GM12878 (cell line): ENCODE measurements around the gene TARM1. TPM values are rescaled to one million over a fixed set of nuclear protein-coding genes. Genes with fewer than 3 reads are reported as not detected.

Experiments
- ATAC-seq: fragments of 200-7000 bp; cut with Tn5 transposase; 3 replicates; pipeline ENCODE4 v1.9.1; 2020; ENCODE audit warnings: mild to moderate bottlenecking, moderate library complexity
- BruUV-seq: library from RNA; stranded (reverse); fragments of 400-500 nt; replicated peaks from 2 replicates; lab custom pipeline; 2021; lab: Mats Ljungman, UMichigan
- CTCF ChIA-PET: fragments of 300-600 bp; sonication (Branson Sonifier 250); formaldehyde crosslinking; extraction: SDS; loops from one replicate; lab custom pipeline; 2021; ENCODE audit warnings: inconsistent platforms; lab: Yijun Ruan, JAX
- POLR2A ChIA-PET: fragments of 350-600 bp; formaldehyde crosslinking; extraction: SDS; loops from one replicate; lab custom pipeline; 2021; ENCODE audit warnings: inconsistent platforms; lab: Charles Lee
- RAD21 ChIA-PET: fragments of 300-600 bp; sonication (Branson Sonifier 250); formaldehyde crosslinking; loops from one replicate; lab custom pipeline; 2023; ENCODE audit warnings: antibody characterized with exemption; ENCODE audit not compliant: unreplicated experiment; lab: Charles Lee
- SMC1A ChIA-PET: fragments of 300-600 bp; sonication (Branson Sonifier 250); formaldehyde crosslinking; loops from one replicate; lab custom pipeline; 2023; ENCODE audit not compliant: unreplicated experiment, uncharacterized antibody; lab: Charles Lee
- DNase-seq: peaks from one replicate; pipeline ENCODE4 v3.0.0-alpha.2; 2011; ENCODE audit warnings: low read depth, low spot score
- FAIRE-seq: peaks from 3 replicates; lab custom pipeline; 2011; peaks lifted over from hg19 to GRCh38; lab: Jason Lieb, UNC
- H2AFZ ChIP-seq: 2 replicates; pipeline ENCODE4 v1.6.0; 2011; ENCODE audit warnings: low read depth, low read length, control low read depth; ENCODE audit not compliant: control insufficient read depth
- H3K27ac ChIP-seq: 2 replicates; pipeline ENCODE4 v1.5.1; 2011; ENCODE audit warnings: control low read depth; ENCODE audit not compliant: control insufficient read depth, insufficient read depth
- H3K27me3 ChIP-seq, 2 experiments: replicated peaks in 1 of 2; 2 replicates each; pipeline versions ENCODE4 v1.6.0 to v1.6.1; 2011; ENCODE audit warnings: low read length in 1 of 2; ENCODE audit not compliant: control insufficient read depth in 2 of 2, insufficient read depth in 2 of 2
- H3K36me3 ChIP-seq, 2 experiments: 2 replicates each; pipeline ENCODE4 v1.5.1; 2011; ENCODE audit warnings: low read length in 1 of 2; ENCODE audit not compliant: control insufficient read depth in 2 of 2, insufficient read depth in 2 of 2
- H3K4me1 ChIP-seq: 2 replicates; pipeline ENCODE4 v1.6.1; 2011; ENCODE audit warnings: mild to moderate bottlenecking, low read length, moderate library complexity, mixed read lengths; ENCODE audit not compliant: control insufficient read depth, insufficient read depth
- H3K4me2 ChIP-seq: 2 replicates; pipeline ENCODE4 v1.6.0; 2011; ENCODE audit warnings: control low read depth; ENCODE audit not compliant: control insufficient read depth, insufficient read depth
- H3K4me3 ChIP-seq: fragments of 200-600 bp; sonication (generic); 2 replicates; pipeline ENCODE4 v1.5.1; 2016
- H3K79me2 ChIP-seq: 2 replicates; pipeline ENCODE4 v1.6.0; 2011; ENCODE audit warnings: low read length; ENCODE audit not compliant: control insufficient read depth, insufficient read depth
- H3K9ac ChIP-seq: 2 replicates; pipeline ENCODE4 v1.8.0; 2011; ENCODE audit warnings: low read length, control low read depth, mixed read lengths; ENCODE audit not compliant: control insufficient read depth, insufficient read depth
- H3K9me3 ChIP-seq: replicated peaks from 3 replicates; pipeline ENCODE4 v1.5.1; 2011; ENCODE audit warnings: mild to moderate bottlenecking, low read length; ENCODE audit not compliant: control insufficient read depth, insufficient read depth
- H4K20me1 ChIP-seq: 2 replicates; pipeline ENCODE4 v1.6.0; 2011; ENCODE audit not compliant: control insufficient read depth, insufficient read depth
- BMI1 ChIP-seq: fragments of 450-650 bp; IDR thresholded peaks from 2 replicates; pipeline ENCODE4 v1.6.1; 2016; ENCODE audit warnings: mild to moderate bottlenecking, moderate library complexity, borderline replicate concordance
- CREB1 ChIP-seq: IDR thresholded peaks from 2 replicates; pipeline ENCODE4 v1.6.1; 2012; ENCODE audit warnings: low read depth, mild to moderate bottlenecking, inconsistent platforms
- MTA2 ChIP-seq: fragments of 450-650 bp; IDR thresholded peaks from 2 replicates; pipeline ENCODE4 v1.6.1; 2016; ENCODE audit warnings: low read depth, mild to moderate bottlenecking, moderate library complexity
- NFXL1 ChIP-seq: fragments of 450-650 bp; IDR thresholded peaks from 2 replicates; pipeline ENCODE4 v1.6.1; 2017; ENCODE audit warnings: antibody characterized with exemption, mild to moderate bottlenecking, borderline replicate concordance
- POLR2AphosphoS2 ChIP-seq: IDR thresholded peaks from 2 replicates; pipeline ENCODE4 v1.6.1; 2011; ENCODE audit warnings: low read depth, mild to moderate bottlenecking, low read length, improper control_type of control experiment, moderate library complexity
- ZZZ3 ChIP-seq: IDR thresholded peaks from 2 replicates; pipeline ENCODE4 v1.6.1; 2011; ENCODE audit warnings: low read depth; ENCODE audit not compliant: control insufficient read depth, insufficient read length
- whole genome bisulfite sequencing: methylation state at CpG from one replicate; pipeline ENCODE4 v1.1.6; 2016; ENCODE audit warnings: low lambda C conversion rate; ENCODE audit not compliant: insufficient replicate concordance, insufficient coverage; ENCODE audit errors: missing lambda C conversion rate; 5-methylcytosine and 5-hydroxymethylcytosine counted together
- in situ Hi-C: fragments of 300-500 bp; cut with MboI; formaldehyde crosslinking; loops from 9 replicates; pipeline ENCODE4 v1.14.3; 2018; ENCODE audit warnings: mixed read lengths
- intact Hi-C: fragments of 100-400 bp; cut with micrococcal nuclease; formaldehyde crosslinking; loops from one replicate; pipeline ENCODE4 v1.14.2; 2022; ENCODE audit not compliant: unreplicated experiment
- polyA plus RNA-seq, 11 experiments: library from polyadenylated mRNA; depleted of rRNA in 4 of 11; unstranded in 6 of 11; stranded (reverse) in 5 of 11; fragments of >200 nt; fragmentation: Nextera tagmentation in 4 of 11; fragmentation: Illumina TruSeq in 1 of 11; extraction: Ambion mirVana in 4 of 11; extraction: Trizol in 1 of 11; gene quantifications; 1 replicate in 1 of 11; 2 replicates in 10 of 11; pipeline versions ENCODE4 v1.2.1 to v1.2.3, GENCODE V29; 2011 to 2016; ENCODE audit warnings: inconsistent platforms in 2 of 11, missing spikeins in 2 of 11, low read depth in 1 of 11
- total RNA-seq, 4 experiments: library from RNA; depleted of rRNA in 3 of 4; stranded (reverse); fragments of >200 nt in 3 of 4; fragmentation: Illumina TruSeq in 1 of 4; extraction: Trizol in 1 of 4; gene quantifications; 2 replicates each; pipeline versions ENCODE4 v1.2.1 to v1.2.3, GENCODE V29; 2013 to 2021
- TF ChIP-seq, protein P1 (sequence below): fragments of 450-650 bp; IDR thresholded peaks from 2 replicates; pipeline ENCODE4 v1.6.1; 2014; ENCODE audit warnings: mild to moderate bottlenecking
- TF ChIP-seq, protein P2 (sequence below): fragments of 150-350 bp; IDR thresholded peaks from 2 replicates; pipeline ENCODE4 v1.6.1; 2016; ENCODE audit warnings: low read depth, low read length
- TF ChIP-seq, protein P3 (sequence below): IDR thresholded peaks from 2 replicates; pipeline ENCODE4 v1.6.1; 2011; ENCODE audit warnings: low read depth, low read length, improper control_type of control experiment, borderline replicate concordance

TARM1 gene
- total and polyA plus RNA-seq, 10 of the 15 experiments (the other 5 are each of a cell fraction or from before 2014, with no cell fraction given) = not detected

DNA sequence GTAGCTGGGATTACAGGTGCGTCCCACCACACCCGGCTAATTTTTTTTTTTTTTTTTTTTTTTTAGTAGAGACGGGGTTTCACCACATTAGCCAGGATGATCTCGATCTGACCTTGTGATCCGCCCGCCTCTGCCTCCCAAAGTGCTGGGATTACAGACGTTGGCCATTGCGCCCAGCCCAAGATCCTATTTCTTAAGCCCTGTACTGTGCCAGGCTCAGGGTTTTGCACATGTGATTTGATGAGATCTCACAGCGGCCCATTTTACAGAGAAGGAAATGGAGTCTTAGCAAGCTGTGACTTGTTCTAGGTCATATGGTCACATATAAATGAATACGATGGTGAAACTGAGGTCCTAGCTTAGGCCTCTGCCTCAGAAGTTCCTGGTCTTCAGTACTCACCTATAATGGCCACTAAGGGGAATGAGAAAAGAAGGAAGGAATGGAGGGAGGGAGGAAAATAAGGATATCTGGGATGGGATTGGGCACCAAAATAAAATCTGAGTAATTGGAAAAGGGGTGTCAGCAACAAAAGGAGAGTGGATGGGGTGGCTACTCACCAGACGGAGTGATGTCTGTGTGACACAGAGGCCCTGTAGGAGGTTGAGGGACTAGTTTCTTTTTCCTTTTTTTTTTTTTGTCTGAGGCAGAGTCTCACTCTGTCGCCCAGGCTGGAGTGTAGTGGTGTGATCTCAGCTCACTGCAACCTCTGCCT is 18.2 kb upstream of the TARM1 start:
- Histone ChIP-seq H2AFZ (no peak overlapping the region), H3K27me3 (no peaks in the 10 kb centered on the region; a peak in 2 of 4 replicates), H3K4me1 (no peaks in the 10 kb centered on the region), H4K20me1 (no peaks in the 10 kb centered on the region), H3K36me3 (no peaks in the 10 kb centered on the region), H3K4me3 (no peak overlapping the region), H3K9ac (no peak overlapping the region), H3K79me2 (peaks cover 9% of the 10 kb centered on the region), H3K9me3 (no peaks in the 10 kb centered on the region; the same call in 2 of the 3 replicates), H3K27ac (no peak overlapping the region), H3K4me2 (no peak overlapping the region)
- intact Hi-C loops = no loop called here
- CTCF ChIA-PET = no interaction called here
- TF ChIP-seq, protein P1, sequence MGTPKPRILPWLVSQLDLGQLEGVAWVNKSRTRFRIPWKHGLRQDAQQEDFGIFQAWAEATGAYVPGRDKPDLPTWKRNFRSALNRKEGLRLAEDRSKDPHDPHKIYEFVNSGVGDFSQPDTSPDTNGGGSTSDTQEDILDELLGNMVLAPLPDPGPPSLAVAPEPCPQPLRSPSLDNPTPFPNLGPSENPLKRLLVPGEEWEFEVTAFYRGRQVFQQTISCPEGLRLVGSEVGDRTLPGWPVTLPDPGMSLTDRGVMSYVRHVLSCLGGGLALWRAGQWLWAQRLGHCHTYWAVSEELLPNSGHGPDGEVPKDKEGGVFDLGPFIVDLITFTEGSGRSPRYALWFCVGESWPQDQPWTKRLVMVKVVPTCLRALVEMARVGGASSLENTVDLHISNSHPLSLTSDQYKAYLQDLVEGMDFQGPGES = no peak
- TF ChIP-seq BMI1 (no peak), POLR2AphosphoS2 (no peak), NFXL1 (no peak), CREB1 (no peak), ZZZ3 (no peak), MTA2 (no peak)
- TF ChIP-seq, protein P2, sequence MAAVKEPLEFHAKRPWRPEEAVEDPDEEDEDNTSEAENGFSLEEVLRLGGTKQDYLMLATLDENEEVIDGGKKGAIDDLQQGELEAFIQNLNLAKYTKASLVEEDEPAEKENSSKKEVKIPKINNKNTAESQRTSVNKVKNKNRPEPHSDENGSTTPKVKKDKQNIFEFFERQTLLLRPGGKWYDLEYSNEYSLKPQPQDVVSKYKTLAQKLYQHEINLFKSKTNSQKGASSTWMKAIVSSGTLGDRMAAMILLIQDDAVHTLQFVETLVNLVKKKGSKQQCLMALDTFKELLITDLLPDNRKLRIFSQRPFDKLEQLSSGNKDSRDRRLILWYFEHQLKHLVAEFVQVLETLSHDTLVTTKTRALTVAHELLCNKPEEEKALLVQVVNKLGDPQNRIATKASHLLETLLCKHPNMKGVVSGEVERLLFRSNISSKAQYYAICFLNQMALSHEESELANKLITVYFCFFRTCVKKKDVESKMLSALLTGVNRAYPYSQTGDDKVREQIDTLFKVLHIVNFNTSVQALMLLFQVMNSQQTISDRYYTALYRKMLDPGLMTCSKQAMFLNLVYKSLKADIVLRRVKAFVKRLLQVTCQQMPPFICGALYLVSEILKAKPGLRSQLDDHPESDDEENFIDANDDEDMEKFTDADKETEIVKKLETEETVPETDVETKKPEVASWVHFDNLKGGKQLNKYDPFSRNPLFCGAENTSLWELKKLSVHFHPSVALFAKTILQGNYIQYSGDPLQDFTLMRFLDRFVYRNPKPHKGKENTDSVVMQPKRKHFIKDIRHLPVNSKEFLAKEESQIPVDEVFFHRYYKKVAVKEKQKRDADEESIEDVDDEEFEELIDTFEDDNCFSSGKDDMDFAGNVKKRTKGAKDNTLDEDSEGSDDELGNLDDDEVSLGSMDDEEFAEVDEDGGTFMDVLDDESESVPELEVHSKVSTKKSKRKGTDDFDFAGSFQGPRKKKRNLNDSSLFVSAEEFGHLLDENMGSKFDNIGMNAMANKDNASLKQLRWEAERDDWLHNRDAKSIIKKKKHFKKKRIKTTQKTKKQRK = no peak
- TF ChIP-seq, protein P3, sequence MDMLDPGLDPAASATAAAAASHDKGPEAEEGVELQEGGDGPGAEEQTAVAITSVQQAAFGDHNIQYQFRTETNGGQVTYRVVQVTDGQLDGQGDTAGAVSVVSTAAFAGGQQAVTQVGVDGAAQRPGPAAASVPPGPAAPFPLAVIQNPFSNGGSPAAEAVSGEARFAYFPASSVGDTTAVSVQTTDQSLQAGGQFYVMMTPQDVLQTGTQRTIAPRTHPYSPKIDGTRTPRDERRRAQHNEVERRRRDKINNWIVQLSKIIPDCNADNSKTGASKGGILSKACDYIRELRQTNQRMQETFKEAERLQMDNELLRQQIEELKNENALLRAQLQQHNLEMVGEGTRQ = no peak
- in situ Hi-C loops = no loop called here
- FAIRE-seq (no peak), ATAC-seq (no peak), DNase-seq (no peak)
- RAD21 ChIA-PET = interaction anchor here (0.6 kb wide), 1 partner anchor 1533 kb away, joined by 3 read pairs; no protein-coding TSS in a partner anchor
- POLR2A ChIA-PET = interaction anchor here (0.6 to 0.7 kb wide), 2 partner anchors 190 to 579 kb away, joined by 4 to 8 read pairs; no protein-coding TSS in a partner anchor
- BruUV-seq = no TSS peak
- SMC1A ChIA-PET = interaction anchor here (0.6 kb wide), 1 partner anchor 590 kb away, joined by 3 read pairs; no protein-coding TSS in a partner anchor
- 79% methylated on average over 9 of the region's 12 CpGs for WGBS
